HG03460 (cell line): ENCODE measurements around the gene HIF1A.
"Not testable (repeated sequence)": the region's sequence is repeated elsewhere in the genome, so short reads cannot be mapped to it uniquely, and the experiment has no call there.

Source experiments
- ATAC-seq: cut with Tn5 transposase; IDR thresholded peaks from one replicate; pipeline ENCODE4 v1.9.1; 2021; ENCODE audit not compliant: unreplicated experiment

Gene HIF1A

DNA sequence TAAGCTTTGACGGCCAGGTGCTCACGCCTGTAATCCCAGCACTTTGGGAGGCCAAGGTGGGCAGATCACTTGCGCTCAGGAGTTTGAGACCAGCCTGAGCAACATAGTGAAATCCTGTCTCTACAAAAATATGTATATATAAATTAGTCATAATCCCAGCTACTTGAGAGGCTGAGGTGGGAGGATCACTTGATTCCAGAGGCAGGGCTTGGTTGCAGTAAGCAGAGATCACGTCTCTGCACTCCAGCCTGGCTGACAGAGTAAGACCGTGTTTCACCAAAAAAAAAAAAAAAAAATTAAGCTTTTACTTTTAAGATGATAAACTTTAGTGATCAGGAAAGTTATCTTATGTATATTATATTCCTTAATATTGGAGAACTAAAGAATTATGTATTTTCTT, 48.9 kb downstream of the HIF1A start:
- no peak for ATAC-seq

DNA sequence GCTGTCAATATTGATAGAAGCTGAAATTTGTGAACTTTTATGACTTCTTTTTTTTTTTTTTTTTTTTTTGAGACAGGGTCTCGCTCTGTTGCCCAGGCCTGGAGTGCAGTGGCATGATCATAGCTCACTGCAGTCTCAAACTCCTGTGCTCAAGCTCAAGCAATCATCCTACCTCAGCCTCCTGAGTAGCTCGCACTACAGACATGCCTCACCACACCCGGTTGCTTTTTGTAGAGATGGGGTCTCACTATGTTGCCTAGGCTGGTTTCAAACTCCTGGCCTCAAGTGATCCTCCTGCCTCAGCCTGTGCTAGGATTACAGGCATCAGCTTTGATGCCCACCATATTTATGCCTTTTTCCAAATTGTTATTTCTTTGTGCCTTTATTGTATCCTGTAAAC, 51.0 kb downstream of the HIF1A start:
- not testable (repeated sequence) for ATAC-seq

GRCh38 chr14:61746881-61747280, 51.6 kb downstream of the HIF1A start:
- ATAC-seq = no peak

- ATAC-seq = no peak
These were observed 52.0 kb downstream of the HIF1A start for GRCh38 chr14:61747342-61747741.

DNA sequence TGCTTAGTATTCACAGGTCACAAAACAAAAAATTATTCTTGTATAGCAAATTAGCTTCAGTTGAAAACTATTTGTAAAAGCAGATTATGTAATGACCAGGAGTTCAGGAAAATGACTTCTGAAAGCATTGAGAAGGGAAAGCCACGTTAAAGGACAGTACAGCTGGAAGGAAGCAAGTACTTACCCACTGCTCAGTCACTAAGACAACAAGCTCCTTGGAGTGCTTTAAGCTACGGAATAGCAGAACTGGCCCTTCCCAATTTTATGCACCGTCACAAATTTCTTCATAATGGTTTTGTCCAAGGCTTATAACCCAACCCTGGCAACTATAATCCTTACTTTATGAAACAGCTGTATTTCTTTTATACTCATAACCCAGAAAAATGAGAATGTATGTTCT, 54.0 kb downstream of the HIF1A start:
- ATAC-seq = no peak

DNA sequence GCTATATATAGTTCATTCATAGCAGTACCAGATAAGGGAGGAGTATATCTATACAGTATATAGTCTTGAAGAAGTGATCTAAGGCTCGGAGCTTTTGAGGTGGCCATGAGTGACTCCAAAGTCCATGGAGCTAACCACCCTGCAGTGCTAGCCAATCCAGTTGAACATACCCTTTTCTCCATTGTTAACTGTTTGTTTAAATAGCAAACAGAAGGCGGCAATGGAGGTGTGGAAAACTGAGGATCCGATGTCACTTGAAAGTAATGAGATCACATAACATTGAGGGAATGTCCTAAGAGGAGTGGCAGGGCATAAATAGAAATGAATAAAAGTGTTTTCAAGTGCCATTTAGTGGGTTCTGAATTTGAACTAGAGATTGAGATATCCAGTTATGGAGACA, 54.6 kb downstream of the HIF1A start:
- no peak for ATAC-seq

- ATAC-seq = peak; percentile 91
These were observed 55.6 kb downstream of the HIF1A start for GRCh38 chr14:61750708-61751474.

DNA sequence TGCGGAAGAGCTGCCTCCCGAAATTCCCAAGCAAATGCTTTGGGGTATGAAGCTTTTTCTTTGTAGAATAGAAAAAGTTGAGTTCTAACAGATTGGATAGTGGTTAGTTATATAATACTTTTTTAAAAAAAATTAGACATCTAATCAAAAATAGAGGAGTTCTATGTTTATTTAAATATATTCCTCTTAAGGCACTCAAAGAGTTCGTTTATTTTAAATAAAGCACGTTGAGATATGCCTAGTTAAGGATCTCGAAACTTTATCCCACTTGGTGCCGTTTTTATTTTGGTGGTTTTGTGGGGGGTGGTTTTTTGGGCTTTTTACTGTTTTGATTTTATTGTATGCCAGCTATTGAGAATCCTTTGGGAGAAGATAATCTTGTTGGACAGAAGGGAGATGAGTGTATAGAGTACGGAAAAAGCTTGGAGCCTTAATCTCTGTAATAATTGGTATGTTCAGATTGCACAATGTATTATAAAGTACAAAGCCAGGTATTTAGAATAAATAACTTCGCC, 56.2 kb downstream of the HIF1A start:
- ATAC-seq = no peak

GRCh38 chr14:61752626-61753025, 57.3 kb downstream of the HIF1A start:
- peak; percentile 41 for ATAC-seq

DNA sequence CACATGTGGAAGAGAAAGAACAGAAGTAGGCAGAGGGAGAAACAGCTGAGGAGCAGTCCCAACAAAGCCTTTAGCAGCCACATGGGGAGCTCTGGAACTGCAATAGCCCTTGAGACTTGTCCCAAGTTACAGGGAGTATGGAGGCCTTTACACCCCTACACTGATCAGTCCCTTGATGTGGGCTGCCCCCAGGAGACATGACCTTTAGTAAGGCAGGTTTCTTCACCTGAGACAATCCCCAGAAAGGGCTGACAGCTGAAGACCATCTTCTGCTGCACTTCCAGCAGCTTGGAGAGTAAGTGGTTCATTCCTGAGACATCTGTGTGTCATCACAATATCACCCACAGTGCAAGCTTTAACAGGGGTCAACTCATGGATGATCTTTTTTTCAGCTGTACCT, 58.3 kb downstream of the HIF1A start:
- no peak for ATAC-seq

- ATAC-seq = no peak
These were observed 59.5 kb downstream of the HIF1A start for GRCh38 chr14:61754627-61755381.

GRCh38 chr14:61755382-61755742, 60.0 kb downstream of the HIF1A start:
- not testable (repeated sequence) for ATAC-seq

DNA sequence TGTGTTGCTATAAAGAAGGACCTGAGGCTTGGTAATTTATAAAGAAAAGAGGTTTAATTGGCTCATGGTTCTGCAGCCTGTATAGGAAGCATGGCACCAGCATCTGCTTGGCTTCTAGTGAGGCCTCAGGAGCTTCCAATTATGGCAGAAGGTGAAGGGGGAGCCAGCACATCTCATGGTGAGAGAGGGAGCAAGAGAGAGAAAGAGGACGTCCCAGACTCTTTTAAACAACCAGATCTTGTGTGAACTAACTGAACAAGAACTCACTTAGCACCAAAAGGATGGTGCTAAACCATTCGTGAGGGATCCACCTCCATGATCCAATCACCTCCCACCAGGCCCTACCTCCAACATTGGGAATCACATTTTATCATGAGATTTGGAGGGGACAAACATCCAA, 60.8 kb downstream of the HIF1A start:
- no peak for ATAC-seq

GRCh38 chr14:61759878-61760277, 64.6 kb downstream of the HIF1A start:
- no peak for ATAC-seq

DNA sequence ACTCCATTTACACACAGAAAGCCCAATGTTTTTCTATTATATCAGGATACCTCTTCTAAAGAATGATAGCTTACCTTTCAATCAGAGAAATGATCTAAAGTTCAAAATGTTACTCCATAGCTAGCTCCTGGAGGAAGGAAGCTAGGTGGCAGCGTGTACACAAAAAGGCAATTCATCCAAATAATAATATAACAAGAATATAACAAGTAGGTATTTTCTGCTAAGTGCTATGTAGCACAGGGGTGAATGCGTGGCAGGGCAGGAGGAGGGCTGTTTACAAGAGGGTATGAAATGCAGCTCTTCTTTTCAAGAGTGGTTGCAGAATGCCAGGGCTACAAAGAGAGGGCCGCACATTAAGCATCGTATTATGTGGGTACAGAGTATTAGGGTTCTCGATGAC, 66.2 kb downstream of the HIF1A start:
- peak; percentile 6 for ATAC-seq

DNA sequence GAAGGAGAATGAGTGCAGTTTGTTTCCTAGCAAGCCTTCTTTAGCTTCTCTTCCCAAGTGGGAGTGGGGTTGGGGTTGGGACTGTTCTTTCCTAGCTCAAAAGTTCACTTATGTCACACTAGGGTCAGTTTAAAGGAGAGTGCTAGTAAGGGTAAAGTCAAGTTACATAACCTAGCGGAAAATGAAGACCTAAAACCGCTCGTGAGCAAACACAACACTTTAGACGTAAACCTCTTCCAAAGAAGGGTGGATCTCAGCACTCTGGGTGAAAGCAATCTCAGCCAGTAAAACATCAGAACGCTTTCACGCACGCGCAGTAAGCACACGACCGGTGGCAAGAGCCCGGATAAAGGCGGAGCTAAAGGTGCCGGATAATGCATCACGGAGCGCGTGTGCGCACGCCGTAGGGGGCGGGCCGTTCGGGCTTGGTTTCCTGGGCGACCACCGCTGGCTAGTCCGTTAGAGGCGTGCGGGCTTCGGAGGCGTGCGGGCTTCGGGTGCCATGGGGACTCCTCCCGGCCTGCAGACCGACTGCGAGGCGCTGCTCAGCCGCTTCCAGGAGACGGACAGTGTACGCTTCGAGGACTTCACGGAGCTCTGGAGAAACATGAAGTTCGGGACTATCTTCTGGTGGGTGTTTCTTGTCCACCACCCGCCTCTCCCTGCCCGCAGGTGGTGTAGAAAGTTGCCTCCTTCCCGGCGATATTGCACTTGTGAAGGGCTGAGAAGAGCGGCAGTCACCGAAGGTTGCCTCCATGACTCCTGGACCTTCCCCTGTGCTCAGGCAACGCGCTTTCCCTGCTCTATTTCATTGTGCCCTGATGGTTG, 66.9 kb downstream of the HIF1A start, which contains the start of gene SNAPC1:
SNAPC1 (plus strand) TSS at position 462 of the 828 bp plus-strand sequence; CDS start at position 503, 41 bp downstream.
- peak; percentile 97 for ATAC-seq

DNA sequence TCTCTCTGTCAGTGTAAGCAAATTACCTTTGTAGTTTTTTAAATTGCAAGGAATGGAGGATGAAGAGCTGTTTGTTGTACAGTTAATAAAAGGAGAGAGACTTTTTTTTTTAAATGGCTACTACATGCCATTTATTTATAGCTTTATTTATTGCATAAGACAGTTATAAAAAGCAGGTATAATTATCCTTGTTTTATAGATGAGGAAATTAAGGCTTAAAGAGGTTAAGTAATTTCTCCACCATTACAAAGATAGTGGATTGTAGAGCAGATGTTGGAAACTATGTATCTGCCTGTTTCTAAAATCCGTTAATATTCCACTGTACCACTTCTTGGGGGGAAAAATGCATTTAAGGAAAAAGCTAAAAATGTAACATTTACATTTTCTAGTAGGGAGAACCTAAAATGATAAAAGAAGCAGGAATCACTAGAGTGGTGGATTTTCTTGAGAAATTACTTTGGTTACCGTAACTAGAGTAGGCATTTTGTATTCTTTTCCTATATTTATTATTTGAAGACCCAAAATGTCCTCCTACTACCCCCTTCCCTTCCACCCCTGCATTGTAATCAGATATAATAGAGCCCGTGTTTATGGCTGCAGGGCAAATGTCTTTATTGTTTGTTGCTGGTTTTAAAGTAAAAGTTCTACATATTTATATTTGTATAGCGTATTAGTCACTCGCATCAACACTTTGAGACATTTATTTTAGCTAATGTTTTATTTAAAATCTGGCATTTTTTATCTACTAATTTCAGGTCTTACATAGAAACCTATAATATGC, 69.2 kb downstream of the HIF1A start:
- ATAC-seq = no peak

DNA sequence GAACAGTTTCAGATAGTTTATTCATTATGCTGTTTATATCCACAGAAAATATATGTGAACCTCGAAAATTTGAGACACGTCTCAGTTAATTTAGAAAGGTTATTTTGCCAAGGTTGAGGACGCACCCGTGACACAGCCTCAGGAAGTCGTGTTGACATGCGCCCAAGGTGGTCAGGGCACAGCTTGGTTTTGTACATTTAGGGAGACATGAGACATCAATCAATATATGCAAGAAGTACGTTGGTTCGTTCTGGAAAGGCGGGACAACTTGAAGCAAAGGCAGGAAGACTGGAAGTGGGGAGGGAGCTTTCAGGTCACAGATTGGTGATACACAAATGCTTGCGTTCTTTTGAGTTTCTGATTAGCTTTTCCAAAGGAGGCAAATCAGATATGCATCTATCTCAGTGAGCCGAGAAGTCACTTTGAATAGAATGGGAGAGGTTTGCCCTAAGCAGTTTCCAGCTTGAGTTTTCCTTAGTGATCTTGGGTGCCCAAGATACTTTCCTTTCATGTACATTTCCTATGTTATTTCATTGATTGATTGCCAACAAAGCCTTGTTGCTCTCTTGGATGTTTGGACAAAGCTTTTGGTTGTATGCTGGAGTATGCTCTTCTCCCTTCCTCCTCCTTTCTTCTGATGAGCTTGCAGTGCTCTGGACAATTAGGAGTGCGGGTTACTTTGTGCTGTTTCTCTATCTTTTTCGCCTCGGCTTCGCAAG, 70.1 kb downstream of the HIF1A start:
- ATAC-seq = no peak

DNA sequence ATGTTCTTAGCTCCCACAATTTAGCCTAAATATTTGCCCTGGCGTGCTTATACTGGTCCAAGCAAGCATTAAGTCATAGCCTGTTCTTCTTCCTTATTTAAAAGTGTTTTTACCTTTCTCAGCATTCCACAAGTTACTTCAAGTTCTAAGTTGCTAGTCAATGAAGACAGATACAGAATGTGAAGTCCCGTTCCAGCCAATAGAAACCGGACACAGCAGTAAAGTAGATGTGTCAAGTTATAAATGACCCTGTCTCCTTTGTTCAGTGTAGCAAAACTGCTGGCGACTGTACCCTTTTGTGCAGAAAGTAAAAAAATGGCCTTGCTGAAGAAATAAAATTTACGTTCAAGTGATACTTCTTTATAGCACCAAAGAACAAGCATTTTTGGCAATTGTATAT, 70.8 kb downstream of the HIF1A start:
- no peak for ATAC-seq

- no peak for ATAC-seq
These were observed 72.9 kb downstream of the HIF1A start for GRCh38 chr14:61768240-61768639.
